ENCODE results near the gene BACH2.

Gene BACH2

DNA sequence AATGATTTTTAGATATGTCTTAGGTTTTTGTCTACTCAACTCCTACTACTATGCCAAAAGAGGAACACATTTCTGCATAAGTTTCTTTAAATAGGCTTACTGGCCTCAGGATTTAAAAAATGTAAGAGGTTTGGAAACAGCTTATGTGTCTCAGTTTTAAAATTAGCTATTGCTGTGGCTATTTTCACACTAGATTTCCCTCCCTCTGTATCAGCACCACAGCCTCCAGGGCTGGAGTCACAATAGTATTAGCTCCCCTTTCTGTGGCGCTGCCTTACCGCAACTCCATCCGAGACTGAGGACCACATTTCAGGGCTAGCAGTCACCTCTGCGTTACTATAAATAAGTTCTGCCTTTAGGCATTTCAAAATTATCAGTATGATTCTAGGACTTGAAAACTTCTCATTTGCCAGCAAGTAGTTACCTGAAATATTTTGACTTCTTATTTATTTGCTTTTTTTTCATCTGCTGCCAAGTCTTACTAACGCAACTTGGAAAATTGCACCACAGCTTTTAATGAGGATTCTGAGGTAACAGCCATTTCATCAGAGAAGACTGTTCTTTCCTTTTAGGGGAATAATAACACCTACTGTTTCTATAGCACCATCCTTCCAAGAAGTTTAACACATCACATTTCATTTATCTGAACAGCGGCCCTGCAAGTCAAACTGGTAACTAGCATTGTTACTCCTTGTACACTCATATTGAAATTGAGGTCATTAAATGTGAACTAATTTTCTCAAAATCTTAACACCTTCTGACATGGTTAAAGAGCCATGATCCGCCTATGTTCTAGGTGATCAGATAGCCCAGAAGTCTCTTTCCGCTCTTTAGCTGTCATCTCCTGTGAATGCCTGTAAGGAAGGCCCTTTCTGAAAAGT lies 296.5 kb downstream of the BACH2 start:
- DNase-seq (ENCODE audit: low spot score) (no peak), FAIRE-seq (no peak)

DNA sequence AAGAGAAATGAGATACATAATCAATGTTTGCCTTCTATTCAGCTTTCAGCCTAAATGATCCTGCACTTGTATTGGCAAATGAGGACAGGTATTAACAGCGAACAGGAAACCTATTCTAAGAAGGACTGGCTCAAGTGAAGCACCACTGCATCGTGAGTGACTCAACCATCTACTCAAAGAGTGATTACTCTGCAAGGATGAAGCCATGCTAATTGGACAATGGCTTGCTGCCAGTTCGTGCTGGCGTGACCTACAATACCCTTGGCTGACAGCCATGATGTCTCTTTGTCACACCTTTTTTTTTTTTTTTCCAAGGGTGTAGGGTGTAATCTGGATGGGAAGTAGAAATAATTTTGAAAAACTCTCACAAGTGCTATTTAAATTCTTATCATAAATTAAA lies 297.5 kb downstream of the BACH2 start:
- DNase-seq (ENCODE audit: low spot score), result peak; percentile 9
- no peak for FAIRE-seq

DNA sequence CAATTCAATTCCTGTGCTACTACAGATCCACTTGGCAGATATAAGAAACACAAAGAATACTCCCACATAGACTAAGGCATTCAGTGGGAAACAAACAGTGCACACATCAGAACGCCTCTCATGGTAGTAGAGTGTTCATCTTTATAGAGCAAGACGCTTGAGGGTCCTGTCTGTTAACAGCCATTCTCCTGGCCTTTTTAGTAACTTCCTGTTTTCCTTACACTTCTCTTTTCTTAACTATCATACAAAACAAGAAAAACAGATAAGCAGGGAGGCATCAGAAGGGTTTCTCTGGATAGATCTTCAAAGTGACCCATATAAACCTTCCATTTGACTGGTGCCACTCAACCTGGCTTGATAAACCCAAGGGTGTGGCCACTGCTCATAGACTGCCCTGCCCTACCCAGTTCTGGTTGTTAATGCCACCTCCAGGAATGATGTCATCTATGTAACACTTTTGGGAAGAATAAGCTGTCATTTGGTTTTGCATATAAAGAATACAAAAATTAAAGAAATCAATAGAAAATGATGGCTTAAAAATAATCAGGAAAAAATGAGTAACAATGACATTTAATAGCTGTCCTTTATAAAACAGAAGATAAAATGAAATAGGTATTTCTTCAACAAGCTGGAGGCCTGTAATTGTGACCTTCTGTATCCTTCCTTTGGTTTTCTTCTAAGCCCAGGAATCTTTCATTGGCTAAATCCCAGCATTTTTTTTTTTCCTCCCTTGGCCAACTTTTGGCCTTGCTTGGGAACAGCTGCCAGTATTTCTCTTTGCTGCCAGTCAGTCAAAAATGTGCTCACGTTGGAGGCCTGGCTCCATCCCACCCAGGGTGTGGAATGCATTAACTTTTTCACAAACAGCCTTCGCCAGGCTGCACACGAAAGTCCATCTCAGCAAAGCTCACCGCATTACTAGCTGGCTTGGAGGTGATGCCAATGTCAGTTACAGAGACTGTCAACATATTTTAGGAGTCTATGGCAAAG lies 298.9 kb downstream of the BACH2 start:
- no peak for FAIRE-seq
- DNase-seq (ENCODE audit: low spot score), result no peak

DNA sequence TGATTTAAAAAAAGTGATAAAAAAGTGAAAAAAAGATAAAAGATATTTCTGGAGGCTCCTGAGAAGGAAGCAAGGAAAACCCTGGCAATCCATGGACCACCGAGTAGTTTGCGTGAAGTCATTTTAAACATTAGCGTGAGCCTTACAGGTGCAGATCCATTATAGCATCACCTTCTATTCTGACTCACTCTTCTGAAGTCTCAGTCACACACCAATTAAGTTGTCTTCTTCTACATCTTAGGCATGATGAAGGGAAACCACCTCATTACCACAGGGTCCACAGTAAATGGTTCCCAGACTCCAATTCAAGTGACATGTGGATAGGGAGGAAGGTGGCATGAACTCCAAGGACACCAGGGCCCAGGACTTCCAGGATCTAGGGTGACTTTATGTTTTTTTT lies 303.2 kb downstream of the BACH2 start:
- DNase-seq (ENCODE audit: low spot score) (no peak), FAIRE-seq (no peak)

DNA sequence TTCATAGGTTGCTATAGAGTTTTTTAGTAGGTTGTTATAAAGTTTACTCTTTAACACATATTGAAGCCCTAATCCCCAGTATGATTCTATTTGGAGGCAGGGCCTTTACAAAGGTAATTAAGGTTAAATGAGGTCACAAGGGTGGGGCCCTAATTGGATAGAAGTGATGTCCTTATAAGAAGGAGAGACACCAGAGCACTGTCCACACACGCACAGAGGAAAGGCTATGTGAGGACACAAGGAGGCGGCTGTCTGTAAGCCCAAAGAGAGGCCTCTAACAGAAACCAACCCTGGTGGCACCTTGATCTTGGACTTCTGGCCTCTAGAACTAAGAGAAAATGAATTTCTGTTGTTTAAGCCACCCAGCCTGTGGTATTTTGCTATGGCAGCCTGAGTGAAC lies 303.8 kb downstream of the BACH2 start:
- DNase-seq (ENCODE audit: low spot score), result no peak
- FAIRE-seq, result no peak

DNA sequence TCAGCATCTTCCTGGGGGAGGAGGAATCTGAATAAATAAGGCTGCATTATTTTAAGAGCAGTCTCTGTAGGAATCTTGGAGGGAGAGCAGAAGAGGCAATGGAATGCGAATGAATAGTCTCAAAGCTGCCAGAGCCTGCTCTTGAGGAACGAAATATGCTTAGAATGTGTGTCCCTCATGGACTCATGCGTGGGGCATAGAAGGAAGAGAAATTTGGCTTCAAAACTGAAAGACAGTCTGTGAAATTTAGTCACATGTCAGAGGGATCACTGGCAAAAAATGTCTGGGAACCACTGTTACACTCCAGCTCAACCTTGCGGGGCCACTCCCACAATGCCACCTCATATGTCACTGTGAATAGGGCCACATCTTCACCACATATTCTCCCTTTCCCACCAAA lies 306.9 kb downstream of the BACH2 start:
- no peak for DNase-seq (ENCODE audit: low spot score)
- FAIRE-seq, result no peak

DNA sequence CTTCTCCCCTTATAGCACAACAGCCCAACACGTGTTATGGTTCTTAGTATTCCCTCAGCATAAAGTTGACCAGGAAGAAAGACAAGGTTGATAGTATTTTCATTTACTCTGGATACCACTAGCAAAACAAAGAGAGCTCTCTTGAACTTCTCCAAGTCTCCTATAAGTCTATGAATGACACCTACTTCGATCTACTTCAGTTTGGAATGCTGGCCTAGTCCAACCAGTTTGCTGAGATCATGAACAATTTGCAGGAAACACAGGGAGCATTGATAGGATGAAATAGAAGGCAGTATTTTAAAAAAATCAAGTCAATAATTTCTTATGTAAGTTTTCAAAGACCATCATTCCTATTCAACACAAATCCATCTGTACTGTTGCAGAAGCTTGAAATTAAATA lies 308.8 kb downstream of the BACH2 start:
- no peak for DNase-seq (ENCODE audit: low spot score)
- no peak for FAIRE-seq

DNA sequence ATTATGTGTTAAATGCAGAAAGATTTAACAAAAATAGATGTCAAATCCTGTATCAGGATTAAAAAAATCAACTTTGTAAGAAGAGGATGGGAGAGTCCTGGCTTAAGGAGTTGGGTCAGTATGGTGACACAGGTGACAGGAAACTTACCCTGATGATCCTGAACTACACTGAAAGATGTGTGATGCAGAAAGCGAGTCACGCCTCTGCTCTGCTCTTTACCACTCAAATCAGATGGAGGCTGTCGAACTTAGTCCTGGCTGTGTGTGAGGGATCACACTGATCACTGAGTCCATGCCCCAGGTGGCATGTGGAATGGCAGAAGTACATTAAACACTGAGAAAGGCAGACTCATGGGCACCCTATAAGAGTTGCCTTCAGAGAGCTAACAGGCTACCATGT lies 309.5 kb downstream of the BACH2 start:
- FAIRE-seq (no peak), DNase-seq (ENCODE audit: low spot score) (no peak)

DNA sequence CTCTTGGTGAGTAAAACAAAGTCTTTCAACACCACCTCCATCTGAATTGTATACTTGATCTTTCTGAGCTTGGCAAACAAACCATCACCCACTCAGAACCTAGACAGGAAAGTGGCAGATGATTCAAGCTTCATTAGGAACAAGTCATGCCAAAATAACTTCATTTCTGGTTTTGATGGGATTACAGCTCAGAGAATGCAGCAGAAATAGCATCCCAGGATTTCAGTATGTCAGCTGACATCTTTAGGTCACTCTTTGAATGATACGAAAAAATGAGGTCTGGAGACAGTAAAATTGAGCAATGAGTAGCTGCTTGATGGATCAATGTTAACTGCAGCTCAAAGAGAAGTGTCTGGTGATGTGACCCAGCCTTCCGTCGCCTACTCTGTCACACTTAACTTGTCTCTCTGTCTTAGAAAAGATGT lies 310.0 kb downstream of the BACH2 start:
- FAIRE-seq (no peak), DNase-seq (ENCODE audit: low spot score) (peak; percentile 17)

DNA sequence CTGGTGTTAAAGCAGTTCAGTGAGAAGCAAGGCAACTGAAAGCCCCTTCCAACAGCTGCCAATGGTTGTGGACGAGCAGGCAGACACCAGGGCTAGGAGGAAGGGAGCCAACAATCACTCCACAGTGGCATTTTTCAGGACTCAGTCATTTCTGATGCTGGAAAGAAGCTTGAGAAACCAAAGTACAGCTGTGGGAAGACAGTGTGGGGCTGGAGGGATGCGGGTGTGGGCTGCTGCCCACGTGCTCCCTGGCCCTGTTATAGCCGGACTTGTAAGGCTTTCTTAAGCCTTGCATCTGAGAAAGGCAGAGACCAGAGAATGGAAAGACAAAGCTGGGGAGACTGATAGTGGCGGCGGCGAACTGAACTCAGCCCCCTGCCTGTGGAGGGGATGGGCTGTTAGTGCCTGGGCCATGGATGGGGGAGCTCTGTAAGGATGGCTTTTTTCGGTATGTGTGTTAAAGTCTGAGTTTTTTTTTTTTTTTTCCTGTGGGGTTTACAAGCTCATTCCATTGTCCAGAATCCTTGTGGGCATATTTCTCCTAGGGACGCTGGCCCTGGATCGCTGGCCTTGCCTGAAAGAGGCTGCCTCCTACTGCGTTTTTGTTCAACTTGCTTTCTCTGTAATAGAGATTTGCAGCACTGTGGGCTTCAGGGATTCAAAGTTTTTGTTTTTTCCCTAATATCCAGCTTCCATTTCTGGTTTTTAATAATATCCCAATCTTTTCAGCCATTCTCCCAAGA lies 310.7 kb downstream of the BACH2 start:
- peak; percentile 40 for DNase-seq (ENCODE audit: low spot score)
- no peak for FAIRE-seq

DNA sequence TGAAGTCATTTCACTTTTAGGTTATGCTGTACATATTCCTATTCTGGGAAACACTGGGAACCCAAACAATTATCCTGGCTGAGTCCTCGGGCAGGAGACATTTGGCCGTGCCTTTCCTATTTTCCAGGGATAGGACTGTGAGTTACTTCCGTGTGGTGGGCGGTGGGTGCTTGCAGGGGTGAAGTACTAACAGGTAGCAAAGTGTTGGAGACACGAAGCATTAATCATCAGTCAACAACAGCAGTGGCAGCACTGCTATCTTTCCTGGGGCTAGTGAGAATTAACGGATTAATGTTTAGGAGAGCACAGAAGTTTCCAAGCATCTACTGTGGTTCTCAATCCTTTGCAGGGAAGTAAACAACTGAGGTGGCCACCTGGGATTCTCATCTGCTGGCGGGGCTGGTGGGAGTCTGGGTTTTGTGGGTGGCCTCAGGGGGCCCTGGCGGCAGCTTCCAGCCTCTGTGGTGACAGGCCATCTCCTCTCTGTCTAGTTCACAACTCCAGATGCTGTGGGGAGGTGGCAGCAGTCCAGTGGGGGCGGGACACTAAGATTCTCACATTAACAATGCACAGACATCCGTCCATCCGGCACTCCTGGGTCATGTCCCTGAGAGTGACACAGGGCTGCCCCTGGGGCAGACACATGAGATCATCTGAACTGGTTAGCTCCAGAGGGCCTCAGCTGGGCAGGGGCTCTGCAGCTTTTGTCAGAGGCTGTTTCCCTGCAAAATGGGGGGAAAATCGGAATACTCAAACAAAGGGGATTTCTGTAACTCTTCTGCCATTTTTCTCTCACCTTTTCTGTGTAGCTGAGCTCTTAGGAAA lies 311.5 kb downstream of the BACH2 start:
- DNase-seq (ENCODE audit: low spot score), result peak; percentile 22
- FAIRE-seq, result no peak

DNA sequence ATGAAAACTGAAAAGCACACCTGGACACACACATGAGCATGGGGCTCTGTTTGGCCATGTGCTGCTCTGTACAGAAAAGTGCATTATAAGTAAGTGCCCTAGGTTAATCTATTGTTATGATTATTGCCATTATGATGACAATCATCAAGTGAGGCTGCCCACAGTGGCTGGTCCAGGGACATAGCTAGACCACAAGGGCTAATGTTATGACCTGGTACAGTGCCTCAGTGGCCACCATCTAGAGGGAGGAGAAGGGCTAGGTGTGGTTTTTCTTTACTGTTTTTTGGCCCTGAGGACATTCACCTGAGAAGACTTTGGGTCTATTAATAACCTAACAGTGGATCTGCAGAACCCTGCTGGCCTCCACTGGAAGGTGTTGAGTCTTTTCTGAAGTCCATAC lies 316.3 kb downstream of the BACH2 start:
- FAIRE-seq, result no peak
- DNase-seq (ENCODE audit: low spot score), result no peak

DNA sequence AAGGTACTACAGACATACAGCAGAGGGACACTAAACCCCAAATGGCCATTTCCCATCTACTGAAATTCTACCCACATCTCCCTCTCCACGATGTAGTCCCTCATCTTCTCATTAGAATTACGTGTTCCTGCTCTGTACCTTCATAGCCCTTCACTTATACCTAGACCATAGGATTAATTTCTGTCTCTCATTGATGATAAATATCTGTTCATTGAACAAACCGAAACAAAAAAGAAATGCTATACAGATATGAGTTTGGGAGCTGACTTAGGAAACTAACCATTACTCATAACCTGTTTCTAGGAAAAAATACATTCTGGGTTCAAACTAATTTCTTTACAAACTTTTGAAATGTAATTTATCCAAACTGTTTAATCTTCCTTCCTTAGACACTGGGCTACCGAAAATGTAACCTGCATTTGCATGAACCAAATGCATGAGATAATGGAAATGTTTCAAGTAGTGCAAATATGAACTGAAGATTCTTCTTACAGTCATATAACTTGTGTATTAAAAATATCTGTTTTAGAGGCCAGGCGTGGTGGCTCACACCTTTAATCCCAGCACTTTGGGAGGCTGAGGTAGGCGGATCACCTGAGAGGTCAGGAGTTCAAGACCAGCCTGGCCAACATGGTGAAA lies 317.0 kb downstream of the BACH2 start:
- FAIRE-seq (no peak), DNase-seq (ENCODE audit: low spot score) (no peak)

DNA sequence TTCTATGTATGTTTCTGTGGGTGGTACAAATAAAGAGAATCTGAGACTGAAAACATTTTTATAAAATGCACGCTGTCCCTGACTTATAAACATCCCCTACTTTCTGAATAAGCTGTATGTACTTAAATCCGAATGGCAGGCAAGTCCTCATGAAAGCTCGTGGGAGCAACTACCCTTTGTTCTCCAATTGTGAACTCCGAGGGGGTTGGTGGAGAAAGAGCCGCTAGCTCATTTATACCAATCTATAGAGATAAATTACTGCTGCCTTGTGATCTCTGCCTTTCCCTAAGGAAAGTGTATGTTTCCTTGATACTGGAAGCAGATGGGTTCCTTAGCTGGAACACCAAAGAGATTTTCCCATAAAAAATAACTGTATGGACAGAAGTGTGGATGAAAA lies 317.9 kb downstream of the BACH2 start:
- DNase-seq (ENCODE audit: low spot score), result no peak
- no peak for FAIRE-seq

DNA sequence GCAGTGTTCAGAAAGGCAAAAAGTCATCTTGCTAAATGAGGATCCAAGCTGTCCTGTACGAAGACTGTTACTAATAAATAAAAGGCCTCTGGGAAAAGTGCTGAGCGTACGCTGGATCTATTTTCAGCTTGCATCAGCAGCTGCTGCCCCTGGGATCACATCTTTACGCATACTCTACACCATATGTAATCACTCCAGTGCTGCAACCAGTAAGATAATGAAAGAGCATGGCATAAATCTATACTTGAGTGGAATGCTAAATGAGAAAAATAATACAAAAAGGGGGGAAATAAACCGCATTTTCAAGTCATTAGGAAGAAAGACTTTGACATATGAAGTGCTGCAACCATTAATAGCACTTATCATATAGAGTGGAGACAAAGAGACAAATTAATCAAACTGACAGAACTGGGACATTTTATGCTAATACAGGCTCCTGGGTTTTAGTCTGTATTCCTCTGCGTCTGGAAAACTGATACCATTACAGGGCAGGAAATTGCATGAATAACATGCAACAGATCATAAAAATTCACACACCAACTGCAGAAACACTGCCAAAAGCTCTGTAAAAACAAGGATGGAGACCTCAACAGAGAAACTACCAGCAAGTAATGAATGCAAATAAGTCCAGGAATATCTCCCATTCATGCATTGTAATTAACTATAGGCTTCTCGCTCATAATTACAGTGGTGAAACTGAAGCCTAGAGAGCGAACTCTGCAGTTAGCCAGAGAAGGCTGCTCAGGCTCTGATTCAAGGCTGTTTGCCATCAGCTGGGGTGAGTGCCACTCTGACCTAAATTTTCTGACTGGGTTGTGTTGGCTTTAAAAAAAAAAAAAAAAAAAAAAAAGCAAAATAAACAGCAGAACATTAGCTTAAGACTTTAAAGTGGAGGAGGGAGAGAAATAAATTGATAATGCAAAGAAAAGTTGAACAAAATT lies 318.6 kb downstream of the BACH2 start:
- DNase-seq (ENCODE audit: low spot score) (no peak), FAIRE-seq (no peak)

DNA sequence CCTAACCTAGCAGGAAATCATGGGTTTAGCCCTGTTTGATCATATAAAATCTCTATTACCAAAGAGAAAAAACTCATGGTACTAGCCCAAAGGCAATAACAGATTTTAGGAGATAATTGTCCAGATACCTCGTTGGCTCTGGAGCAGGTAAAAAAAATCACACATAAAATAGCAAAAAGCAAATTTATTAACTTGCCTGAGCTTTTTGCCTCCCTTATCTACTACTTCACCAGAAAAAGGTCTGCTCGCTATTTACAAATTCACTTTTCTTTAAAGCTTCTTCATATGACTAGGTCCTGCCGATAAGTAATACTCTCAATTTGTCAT lies 320.0 kb downstream of the BACH2 start:
- FAIRE-seq (peak; percentile 78), DNase-seq (ENCODE audit: low spot score) (no peak)

DNA sequence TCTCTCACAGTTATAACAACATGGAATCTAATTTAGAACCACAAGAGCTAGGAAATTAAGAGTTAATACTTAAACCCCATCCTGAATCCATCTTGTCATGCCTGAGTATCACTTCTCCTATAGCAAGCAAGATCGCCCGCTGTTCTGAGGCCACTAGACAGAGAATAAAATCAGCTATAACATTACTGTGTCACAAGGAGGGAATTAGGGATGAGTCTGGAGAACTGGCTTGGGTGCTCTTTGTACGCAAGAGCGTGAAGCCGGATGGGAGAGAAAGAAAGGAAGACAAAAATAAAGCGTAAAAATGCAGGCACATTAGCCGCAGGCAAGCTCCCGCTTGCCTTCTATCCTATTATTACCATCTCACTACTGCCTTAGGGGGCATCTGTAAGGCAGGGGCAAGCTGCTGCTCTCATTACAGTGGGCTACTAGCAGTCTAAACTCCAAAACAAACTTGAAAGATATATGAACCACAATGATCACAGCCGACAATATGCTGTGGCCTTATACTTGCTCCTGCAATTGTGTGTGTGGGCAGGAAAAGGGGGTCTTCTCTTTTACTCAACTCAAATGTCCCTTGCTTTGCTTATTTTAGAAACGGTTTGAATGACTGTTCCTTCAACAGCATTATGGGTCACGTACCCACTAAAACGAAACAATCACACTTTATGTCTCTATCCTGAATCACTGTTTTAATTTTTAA lies 320.5 kb downstream of the BACH2 start:
- DNase-seq (ENCODE audit: low spot score) (peak; percentile 47), FAIRE-seq (no peak)

DNA sequence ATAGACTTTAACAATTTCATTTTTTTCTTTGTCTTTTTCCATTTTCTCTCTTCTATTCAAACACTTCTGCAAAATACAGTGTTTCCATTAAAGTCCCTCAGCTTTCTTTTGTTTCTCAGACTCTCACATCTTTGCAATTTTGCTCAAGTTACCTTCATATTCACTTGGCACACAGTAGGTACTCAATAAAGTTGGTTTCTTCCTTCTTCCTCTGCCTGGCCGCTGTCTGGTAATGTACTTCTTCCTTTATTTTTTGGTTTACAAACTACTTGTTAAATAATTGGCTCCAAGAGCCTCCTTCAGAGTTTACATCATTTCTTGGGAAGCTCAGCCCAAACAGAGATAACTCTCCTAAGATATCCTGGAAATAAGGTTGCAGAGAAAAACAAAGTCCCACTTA lies 321.3 kb downstream of the BACH2 start:
- FAIRE-seq (no peak), DNase-seq (ENCODE audit: low spot score) (no peak)

DNA sequence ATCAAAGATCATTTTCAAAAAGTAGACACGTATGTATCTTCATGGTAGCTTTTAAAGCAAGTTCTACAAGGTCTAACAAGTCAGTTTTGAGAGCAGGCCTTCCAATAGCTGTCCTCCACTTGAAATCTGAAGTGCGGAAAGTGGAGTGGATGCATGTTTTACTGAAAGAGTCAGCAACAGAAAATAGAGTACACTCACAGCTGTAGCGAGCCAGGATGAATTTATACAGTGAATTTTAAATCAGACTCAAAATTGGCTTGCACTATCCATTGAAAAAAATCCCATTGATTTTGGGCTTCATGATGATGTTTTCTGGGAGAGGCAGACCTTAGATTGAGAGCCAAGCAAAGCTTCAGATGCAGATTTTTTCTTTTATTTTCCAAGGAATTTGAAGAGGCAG lies 321.8 kb downstream of the BACH2 start:
- DNase-seq (ENCODE audit: low spot score) (no peak), FAIRE-seq (no peak)
